Occipital lobe (tissue), 2 donors: Measurements from ENCODE around the gene PRSS27. TPM values are rescaled to one million over a fixed set of nuclear protein-coding genes. Genes with fewer than 3 reads are reported as not detected.

Source experiments
- DNase-seq: peaks from one replicate; lab custom pipeline; 2025; lab: John Stamatoyannopoulos, UW
- total RNA-seq: library from RNA; depleted of rRNA; stranded (reverse); fragments of >200 nt; gene quantifications from one replicate; pipeline ENCODE4 v1.2.3, GENCODE V29; 2014

The PRSS27 gene
- total RNA-seq, 1 donor from 2014 or later: 1.6 TPM

- DNase-seq: no peak
Measured at GRCh38 chr16:2751577-2752034, 31.6 kb upstream of the PRSS27 start.

GRCh38 chr16:2749936-2750335 is 29.9 kb upstream of the PRSS27 start:
- DNase-seq: no peak

- no peak for DNase-seq
Measured at GRCh38 chr16:2749476-2749875, 29.5 kb upstream of the PRSS27 start.

GRCh38 chr16:2748757-2749455 is 28.9 kb upstream of the PRSS27 start:
- DNase-seq: no peak

- no peak for DNase-seq
Measured at GRCh38 chr16:2745961-2746360, 25.9 kb upstream of the PRSS27 start.

GRCh38 chr16:2745116-2745890 is 25.3 kb upstream of the PRSS27 start:
- DNase-seq: no peak

GRCh38 chr16:2744711-2745110 is 24.7 kb upstream of the PRSS27 start:
- DNase-seq: no peak

- DNase-seq: no peak
Measured at GRCh38 chr16:2743007-2743810, 23.2 kb upstream of the PRSS27 start.

- no peak for DNase-seq
Measured at GRCh38 chr16:2742323-2743006, 22.4 kb upstream of the PRSS27 start.

- DNase-seq: no peak
Measured at GRCh38 chr16:2741168-2741567, 21.1 kb upstream of the PRSS27 start.

GRCh38 chr16:2740476-2740875 is 20.5 kb upstream of the PRSS27 start:
- no peak for DNase-seq

GRCh38 chr16:2739625-2740430 is 19.8 kb upstream of the PRSS27 start:
- no peak for DNase-seq

- DNase-seq: no peak
Measured at GRCh38 chr16:2738615-2739014, 18.6 kb upstream of the PRSS27 start.

GRCh38 chr16:2737895-2738418 is 17.9 kb upstream of the PRSS27 start:
- DNase-seq: no peak

- DNase-seq: no peak
Measured at GRCh38 chr16:2737238-2737605, 17.2 kb upstream of the PRSS27 start.

GRCh38 chr16:2736476-2737237 is 16.6 kb upstream of the PRSS27 start:
- no peak for DNase-seq

- DNase-seq: no peak
Measured at GRCh38 chr16:2734844-2735515, 15.0 kb upstream of the PRSS27 start.

GRCh38 chr16:2728034-2728433 is 8.0 kb upstream of the PRSS27 start:
- no peak for DNase-seq

- DNase-seq: no peak
Measured at GRCh38 chr16:2726923-2727322, 6.9 kb upstream of the PRSS27 start.
